SHP77 treated with DMSO at 0.1 percent for 48 hours (cell line): ENCODE measurements around the gene PGBD5.

Experiments
- DNase-seq: peaks from one replicate; lab custom pipeline; 2025; lab: John Stamatoyannopoulos, UW

PGBD5 gene

GRCh38 chr1:230278871-230279582 lies 147.1 kb downstream of the PGBD5 start:
- DNase-seq = no peak

GRCh38 chr1:230278376-230278775 lies 147.8 kb downstream of the PGBD5 start:
- DNase-seq = no peak

DNA sequence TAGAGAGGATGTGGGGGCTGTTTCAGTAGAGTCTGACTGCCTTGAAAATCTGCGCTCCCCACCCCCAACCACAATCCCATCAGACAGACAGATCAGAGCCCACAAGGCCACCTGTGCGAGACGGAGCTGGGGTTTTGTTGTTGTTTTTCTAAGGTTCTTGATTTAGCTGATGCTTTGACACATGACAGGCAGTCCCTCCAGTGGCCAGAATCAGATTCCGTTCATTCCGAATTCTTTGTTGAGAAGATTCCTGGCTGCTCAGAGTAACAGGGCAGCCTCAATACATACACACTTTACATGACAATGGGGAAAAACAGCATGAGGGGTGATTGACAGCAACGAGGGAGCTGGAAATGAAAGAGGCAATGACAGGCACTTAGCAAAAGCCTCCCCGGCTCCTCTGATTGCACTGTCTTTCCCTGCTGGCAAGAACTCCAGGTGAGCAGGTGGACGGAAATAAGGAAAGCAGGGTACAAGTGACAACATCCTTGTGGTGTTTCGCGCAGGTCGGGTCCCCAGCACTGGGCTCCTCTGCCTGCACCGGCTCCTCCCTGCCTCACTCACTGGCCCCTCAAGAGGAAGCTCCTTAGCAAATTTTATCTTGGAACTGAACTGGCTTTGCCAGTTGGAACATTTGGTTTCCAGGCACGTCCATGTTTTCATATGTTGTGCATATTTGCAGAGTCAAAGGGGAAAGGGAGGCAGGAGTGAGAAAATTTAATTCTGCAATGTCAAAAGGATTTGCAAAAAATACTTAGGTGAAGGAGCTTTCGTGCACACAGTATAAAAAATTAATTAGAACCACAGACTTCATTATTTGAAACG lies 148.7 kb downstream of the PGBD5 start:
- no peak for DNase-seq

GRCh38 chr1:230276401-230276800 lies 149.7 kb downstream of the PGBD5 start:
- no peak for DNase-seq

DNA sequence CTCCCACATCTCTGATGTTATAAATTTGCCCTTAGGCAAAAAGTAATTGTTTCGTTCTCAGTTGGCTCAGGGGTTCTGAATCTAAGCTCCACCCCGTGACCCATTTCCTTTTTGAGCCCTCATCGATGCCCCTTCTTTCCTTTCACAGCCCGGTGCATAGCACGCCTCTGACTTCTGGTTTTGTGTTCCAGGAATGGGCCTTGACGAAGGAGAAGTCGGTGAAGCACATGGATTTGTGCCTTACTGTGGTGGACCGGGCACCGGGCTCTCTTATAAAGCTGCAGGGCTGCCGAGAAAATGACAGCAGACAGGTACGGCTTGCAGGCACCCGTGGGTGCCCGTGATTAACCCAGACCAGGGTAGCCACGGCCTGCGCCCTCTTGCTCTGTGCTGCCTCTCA lies 151.9 kb downstream of the PGBD5 start:
- DNase-seq = no peak

DNA sequence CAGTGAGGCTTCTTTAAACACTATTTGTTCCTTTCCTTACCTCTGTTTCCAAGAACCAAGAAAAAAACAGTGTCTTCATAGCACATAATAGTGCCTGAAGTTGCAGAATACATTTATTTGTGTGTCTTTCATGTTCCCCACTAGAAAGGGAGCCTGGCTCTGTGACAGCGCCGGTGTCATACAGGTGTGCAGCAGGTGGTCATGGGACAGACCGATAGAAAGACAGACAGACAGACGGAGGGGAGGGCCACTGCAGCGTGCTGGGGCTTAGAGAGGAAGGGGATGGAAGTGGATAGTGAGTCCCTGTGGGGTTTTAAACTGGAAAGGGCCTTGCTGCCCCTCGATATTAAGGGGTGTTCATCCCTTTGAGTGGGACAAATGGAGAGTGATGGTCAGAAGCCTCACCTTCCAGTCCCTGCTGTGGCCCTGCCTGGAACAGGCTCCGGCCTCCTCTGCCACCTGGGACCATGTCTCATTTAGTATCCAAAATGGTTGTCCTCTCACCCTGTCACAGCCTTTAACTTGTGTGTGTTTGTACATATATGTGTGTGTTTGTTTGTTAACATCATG lies 152.9 kb downstream of the PGBD5 start:
- DNase-seq = no peak

GRCh38 chr1:230272557-230272956 lies 153.6 kb downstream of the PGBD5 start:
- no peak for DNase-seq

DNA sequence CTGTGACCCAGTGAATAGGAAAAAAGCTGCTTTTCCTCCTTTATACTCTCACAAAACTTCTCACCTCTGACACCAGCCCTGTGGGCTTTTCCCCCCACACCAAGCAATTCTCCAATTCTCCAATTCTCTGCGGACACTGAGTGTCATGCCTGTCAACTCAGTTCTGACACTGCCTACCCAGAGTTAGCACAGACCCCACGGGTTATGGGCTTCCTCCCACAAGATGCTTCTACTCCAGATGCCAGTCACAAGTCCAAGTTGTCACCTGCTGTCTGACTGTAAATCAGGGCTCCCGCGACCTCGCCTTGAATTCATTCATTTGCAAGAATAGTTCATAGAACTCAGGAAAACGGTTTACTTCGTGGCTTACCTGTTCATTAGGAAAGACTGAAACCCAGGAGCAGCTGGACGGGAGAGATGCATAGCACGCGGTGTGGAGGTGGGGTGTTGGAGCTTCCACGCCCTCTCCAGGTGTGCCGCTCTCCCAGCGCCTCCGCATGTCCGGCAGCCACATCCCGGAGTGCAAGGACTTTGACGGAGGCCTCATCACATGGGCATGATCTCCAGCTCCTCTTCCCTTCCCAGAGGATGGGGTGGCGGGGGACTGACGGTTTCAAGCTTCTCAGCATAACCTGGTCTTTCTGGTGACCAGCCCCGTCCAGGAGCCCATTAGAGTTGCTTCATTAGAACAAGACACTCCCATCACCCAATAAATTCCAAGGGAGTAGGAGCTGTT lies 154.7 kb downstream of the PGBD5 start:
- DNase-seq = no peak

DNA sequence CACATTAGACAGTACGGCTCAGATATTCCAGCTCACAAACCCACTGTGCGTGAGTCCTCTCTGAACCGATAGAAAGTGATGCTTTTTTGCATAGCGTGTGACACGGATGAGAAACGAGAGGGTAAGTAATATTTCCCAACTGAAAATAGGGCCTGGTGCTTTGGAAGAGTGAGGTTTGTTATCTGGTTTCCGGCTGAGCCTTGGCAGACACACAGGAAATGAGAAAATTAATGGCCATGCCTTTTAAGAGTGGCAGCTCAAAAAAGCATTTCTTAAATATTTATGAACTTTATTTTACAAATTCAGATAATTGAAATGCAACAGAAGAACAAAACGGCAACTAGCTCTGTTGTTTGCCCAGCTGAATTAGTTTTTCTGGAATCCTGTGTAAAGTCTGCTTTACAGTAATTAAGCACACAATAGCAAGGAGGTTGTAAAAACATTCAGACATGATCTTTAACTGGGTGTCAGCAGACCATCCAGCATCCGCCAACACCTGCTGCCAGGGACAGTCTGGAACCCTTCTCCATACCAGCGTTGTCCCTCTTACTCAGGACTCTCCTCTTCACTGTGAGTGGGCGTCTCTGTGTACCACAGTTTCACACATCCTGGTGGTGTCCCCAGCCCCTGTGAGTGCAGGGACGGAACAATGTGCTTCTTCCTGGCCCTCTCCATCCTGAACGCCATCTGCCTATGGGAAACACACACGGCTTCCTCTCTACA lies 155.4 kb downstream of the PGBD5 start:
- DNase-seq = peak; percentile 97

DNA sequence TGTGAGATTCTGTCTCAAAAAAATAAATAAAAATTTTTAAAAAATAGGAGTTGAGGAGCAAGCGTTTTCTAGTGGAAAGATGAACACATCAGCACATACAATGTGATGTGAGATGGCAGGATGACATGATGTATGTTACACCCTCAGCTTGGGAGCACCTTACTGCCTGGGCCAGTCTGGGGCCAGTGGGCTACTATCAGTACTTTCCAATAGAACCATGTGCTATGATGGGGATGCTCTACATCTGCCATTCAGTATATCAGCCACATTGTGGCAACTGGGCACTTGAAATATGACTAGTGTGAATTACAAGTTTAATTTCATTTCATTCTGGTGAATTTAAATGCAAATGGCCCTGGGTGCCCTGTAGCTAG lies 156.0 kb downstream of the PGBD5 start:
- no peak for DNase-seq

GRCh38 chr1:230268371-230269170 lies 157.6 kb downstream of the PGBD5 start:
- peak; percentile 81 for DNase-seq

DNA sequence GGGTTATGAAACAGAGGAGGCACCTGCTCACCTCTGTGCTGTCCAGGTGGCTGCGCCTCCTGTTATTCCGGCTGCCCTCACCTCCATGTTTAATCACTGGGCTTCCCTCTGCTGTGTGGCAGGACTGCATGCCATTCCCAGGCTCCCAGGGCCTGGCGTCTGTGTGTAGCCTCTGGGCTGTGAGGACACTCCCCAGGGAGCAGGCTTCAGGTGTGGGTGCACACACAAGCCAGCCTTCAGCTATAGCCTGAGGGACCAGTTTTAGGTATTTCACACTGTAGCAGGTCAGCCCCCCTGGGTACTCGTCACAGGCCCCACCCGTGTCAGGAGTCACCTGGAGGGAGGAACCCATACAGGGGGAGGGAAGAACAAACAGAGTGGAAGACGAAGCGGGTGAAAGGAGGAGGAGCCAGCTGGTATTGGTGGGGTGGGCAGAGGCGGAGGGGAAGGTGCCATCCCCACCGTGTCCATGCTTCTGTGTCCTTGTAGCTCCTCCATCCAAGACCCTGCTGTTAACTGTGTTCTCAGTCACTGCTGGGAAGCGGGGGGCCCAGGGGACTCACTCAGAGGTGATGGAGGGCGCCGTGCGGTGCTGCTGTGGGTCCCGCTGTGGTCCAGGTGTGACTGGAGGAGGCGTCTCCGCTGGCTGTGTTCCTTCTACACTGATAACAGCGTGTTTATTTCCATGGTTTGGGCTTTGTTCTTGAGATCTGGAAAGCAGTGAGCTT lies 158.6 kb downstream of the PGBD5 start:
- no peak for DNase-seq

GRCh38 chr1:230266456-230266855 lies 159.7 kb downstream of the PGBD5 start:
- DNase-seq = no peak

DNA sequence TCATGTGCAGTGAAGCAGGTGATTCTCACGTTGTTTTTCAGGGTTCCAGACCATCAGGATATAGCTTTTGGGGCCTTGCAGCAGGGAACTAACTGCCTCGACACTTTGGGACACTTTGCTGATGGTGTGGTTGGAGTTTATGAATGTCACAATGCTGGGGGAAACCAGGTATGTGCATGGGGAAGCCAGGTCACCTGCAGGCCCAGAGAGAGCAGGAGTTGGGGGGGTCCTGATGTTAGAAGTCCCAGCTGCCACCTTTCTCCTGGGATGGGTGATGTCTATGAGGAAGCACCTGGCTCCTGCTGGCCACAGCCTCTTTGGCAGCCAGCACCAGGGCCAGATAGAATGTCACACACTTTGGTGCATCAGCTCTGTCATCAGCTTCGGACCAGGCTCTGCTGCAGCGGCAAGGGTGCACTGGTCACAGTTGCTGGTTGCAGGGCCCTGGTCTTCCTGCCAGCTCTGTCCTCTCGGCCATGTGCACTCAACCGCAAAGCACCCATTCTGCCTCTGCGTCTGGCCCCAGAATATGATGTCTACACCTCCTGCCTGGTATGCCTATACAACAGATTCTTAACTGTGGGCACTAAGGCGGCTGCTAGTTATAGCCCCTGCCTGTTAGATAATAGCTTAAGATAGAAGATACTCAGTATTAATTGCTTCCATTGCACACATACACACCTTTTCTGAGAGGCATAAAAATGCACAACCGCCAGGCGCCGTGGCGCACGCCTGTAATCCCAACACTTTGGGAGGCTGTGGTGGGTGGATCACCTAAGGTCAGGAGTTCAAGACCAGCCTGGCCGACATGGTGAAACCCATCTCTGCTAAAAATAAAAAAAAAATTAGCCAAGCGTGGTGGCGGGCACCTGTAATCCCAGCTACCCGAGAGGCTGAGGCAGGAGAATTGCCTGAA lies 160.7 kb downstream of the PGBD5 start:
- no peak for DNase-seq
